Measurements from ENCODE around the gene ITM2C.
A peak's percentile ranks its signal among the peaks of the same experiment; 100 is the strongest.

Gene ITM2C

DNA sequence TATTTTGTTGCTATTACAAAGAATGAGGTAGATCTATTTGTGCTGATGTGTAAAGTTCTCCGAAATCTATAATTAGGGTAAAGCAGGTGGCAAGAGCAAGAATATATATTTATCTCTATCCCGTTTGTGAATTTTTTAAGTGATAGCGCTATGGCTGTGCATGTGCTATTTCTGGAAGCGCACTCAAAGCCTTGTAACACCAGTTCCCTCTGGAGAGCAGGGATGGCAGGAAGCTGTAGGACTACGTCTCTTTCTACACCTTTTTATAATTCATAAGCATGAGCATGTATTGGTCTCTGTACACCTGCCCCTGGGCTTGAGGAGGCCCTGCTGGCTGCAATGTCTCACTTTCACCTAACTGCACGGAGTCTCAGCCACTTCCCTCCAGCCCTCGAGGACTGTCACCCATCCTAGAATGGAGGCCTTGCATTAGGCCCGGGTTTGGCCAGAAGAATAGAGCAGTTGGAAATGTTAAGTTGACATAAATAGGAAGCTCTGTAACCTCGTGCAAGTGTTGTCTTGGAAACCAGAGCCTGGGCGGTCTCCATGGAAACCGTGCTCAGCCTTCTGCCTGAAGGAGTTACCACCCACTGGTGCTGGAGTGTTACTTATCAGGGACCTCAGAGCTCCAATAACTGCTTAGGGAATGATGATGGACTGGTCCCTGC is 20.9 kb downstream of the ITM2C start:
- TF ChIP-seq CTCF (IDR thresholded peaks at IDR 0.05; ENCODE audit: low read depth, low read length): no peak
- peak; percentile 34 to 73 for DNase-seq (ENCODE audit: low read depth in 2 of 2)
- no peak overlapping the region for H3K4me3 ChIP-seq (replicated peaks in 1 of 2; ENCODE audit: low read depth in 2 of 2, low read length in 2 of 2)

DNA sequence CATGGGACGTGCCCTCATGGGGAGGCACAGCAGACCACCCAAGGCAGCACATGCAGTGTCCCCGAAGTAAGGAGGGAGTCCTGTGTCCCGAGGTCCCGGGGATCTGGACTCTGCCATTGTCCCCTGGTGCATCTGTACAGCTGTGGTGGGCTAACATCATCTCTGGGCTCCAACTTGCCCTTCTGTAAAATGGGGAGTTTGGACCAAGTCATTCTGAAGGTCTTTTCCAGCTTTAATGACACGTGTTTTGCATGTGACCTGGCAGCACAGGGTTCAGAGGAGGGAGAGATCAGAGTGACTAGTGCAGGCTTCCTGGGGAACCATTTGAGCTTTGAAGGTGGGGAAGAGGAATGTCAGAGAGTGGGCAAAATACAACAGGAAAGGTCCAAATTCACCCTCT is 21.5 kb downstream of the ITM2C start:
- no peak for TF ChIP-seq CTCF (IDR thresholded peaks at IDR 0.05; ENCODE audit: low read depth, low read length)
- DNase-seq (ENCODE audit: low read depth in 2 of 2): no peak
- H3K4me3 ChIP-seq (replicated peaks in 1 of 2; ENCODE audit: low read depth in 2 of 2, low read length in 2 of 2): no peak overlapping the region

GRCh38 chr2:230886671-230887071 is 21.9 kb downstream of the ITM2C start:
- no peak for DNase-seq (ENCODE audit: low read depth in 2 of 2)
- no peak for TF ChIP-seq CTCF (IDR thresholded peaks at IDR 0.05; ENCODE audit: low read depth, low read length)
- H3K4me3 ChIP-seq (replicated peaks in 1 of 2; ENCODE audit: low read depth in 2 of 2, low read length in 2 of 2): no peak overlapping the region

GRCh38 chr2:230887342-230887741 is 22.6 kb downstream of the ITM2C start:
- H3K4me3 ChIP-seq (replicated peaks in 1 of 2; ENCODE audit: low read depth in 2 of 2, low read length in 2 of 2): no peak overlapping the region
- no peak for DNase-seq (ENCODE audit: low read depth in 2 of 2)
- TF ChIP-seq CTCF (IDR thresholded peaks at IDR 0.05; ENCODE audit: low read depth, low read length): no peak

- TF ChIP-seq CTCF (IDR thresholded peaks at IDR 0.05; ENCODE audit: low read depth, low read length): no peak
- DNase-seq (ENCODE audit: low read depth in 2 of 2): no peak
- H3K4me3 ChIP-seq (replicated peaks in 1 of 2; ENCODE audit: low read depth in 2 of 2, low read length in 2 of 2): no peak overlapping the region
These were observed 24.2 kb downstream of the ITM2C start for GRCh38 chr2:230888824-230889400.

DNA sequence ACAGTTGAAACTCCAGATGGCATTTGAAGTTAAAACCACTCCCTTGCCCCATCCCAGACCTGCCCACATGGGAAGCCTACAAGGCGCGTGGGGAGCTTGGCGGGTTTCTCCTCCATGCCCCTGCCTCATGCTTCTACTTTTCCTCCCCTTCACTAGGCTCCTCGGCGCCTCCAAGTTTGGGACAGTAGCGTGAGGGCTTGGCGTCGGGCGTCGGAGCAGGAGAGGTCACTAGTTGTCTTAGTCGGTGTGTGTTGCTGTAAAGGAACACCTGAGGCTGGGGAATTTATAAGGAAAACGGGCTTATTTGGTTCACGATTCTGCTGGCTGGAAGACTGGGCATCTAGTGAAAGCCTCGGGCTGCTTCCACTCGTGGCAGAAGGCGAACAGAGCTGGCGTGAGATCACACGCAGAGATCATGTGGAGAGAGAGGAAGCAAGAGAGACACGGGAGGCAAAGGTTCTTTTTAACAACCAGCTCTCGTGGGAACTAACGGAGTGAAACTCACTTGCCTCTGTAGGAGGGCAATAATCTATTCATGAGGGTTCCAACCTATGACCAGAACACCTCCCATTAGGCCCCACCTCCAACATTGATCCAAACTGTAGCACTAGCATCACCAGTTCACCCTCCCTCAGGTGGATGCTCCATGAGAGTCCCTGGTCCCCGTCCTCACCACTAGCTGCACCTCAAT is 25.3 kb downstream of the ITM2C start:
- no peak for TF ChIP-seq CTCF (IDR thresholded peaks at IDR 0.05; ENCODE audit: low read depth, low read length)
- H3K4me3 ChIP-seq (replicated peaks in 1 of 2; ENCODE audit: low read depth in 2 of 2, low read length in 2 of 2): no peak overlapping the region
- no peak for DNase-seq (ENCODE audit: low read depth in 2 of 2)

All from cardiac fibroblast (primary cell).